Gastrocnemius medialis (tissue), 4 donors: Measurements from ENCODE around the gene USO1. TPM values are rescaled to one million over a fixed set of nuclear protein-coding genes. Genes with fewer than 3 reads are reported as not detected.
"Not testable (repeated sequence)": the region's sequence is repeated elsewhere in the genome, so short reads cannot be mapped to it uniquely, and the experiment has no call there.

Experiments
- ATAC-seq, 2 donors: fragments of 150-250 bp; one replicate each; pipeline ENCODE4 v1.9.1; 2016
- DNase-seq, 2 donors: peaks; one replicate each; pipeline ENCODE4 v3.0.0-alpha.2; 2019
- H3K27ac ChIP-seq, 4 donors: fragments of 200-600 bp; sonication (generic); 1 replicate in 1 of 4; 2 replicates in 3 of 4; pipeline ENCODE4 v1.5.1; 2016 to 2018; ENCODE audit warnings: mild to moderate bottlenecking in 2 of 4, moderate library complexity in 1 of 4
- H3K27me3 ChIP-seq, 3 donors: fragments of 200-600 bp; sonication (generic) in 2 of 3; 1 replicate in 1 of 3; 2 replicates in 2 of 3; pipeline versions ENCODE4 v1.5.1 to v1.6.0; 2016 to 2019; ENCODE audit warnings: mild to moderate bottlenecking in 1 of 3, moderate library complexity in 1 of 3
- H3K36me3 ChIP-seq, 2 donors: fragments of 200-600 bp; sonication (generic) in 1 of 2; one replicate each; pipeline ENCODE4 v1.5.1; 2017 to 2018
- H3K4me1 ChIP-seq, 2 donors: fragments of 200-600 bp; sonication (generic) in 1 of 2; one replicate each; pipeline ENCODE4 v1.5.1; 2016 to 2017; ENCODE audit warnings: mild to moderate bottlenecking in 2 of 2
- H3K4me3 ChIP-seq, 4 donors: fragments of 200-600 bp; sonication (generic) in 3 of 4; 1 replicate in 1 of 4; 2 replicates in 3 of 4; pipeline ENCODE4 v1.5.1; 2016 to 2019; ENCODE audit warnings: mild to moderate bottlenecking in 2 of 4
- H3K9me3 ChIP-seq, 3 donors: fragments of 200-600 bp; sonication (generic) in 2 of 3; 1 replicate in 1 of 3; 2 replicates in 2 of 3; pipeline ENCODE4 v1.5.1; 2016 to 2019
- POLR2A ChIP-seq, 2 donors: fragments of 450-650 bp; IDR thresholded peaks; one replicate each; pipeline ENCODE4 v1.6.1; 2017; ENCODE audit warnings: antibody characterized with exemption in 2 of 2, mild to moderate bottlenecking in 2 of 2, moderate library complexity in 2 of 2
- in situ Hi-C, 4 donors: fragments of 200-750 bp; cut with MboI; loops; one replicate each; pipeline versions ENCODE4 v1.15.0 to v1.8.0; 2017; ENCODE audit warnings: low sequenced_read_pairs in 4 of 4
- intact Hi-C: fragments of 100-400 bp; cut with DNase I; formaldehyde crosslinking; loops from one replicate; pipeline ENCODE4 v1.15.1; 2023; ENCODE audit warnings: low total_unique reads
- total RNA-seq, 4 donors: library from RNA; depleted of rRNA; stranded (reverse); fragments of >200 nt; gene quantifications; one replicate each; pipeline versions ENCODE4 v1.1.0 to v1.2.3, GENCODE V29; 2016
- TF ChIP-seq, protein P1 (sequence below), 5 experiments: fragments of 450-650 bp in 3 of 5; fragments of 200-600 bp in 2 of 5; sonication (generic) in 2 of 5; IDR thresholded peaks in 4 of 5; conservative IDR thresholded peaks in 1 of 5; 1 replicate in 4 of 5; 2 replicates in 1 of 5; pipeline ENCODE4 v1.5.1; 2016 to 2019; ENCODE audit warnings: antibody characterized with exemption in 5 of 5, mild to moderate bottlenecking in 3 of 5, moderate library complexity in 3 of 5

Gene USO1
- total RNA-seq, 4 donors from 2014 or later, result 213 to 328 (median 254) TPM

GRCh38 chr4:75845992-75846391 is 121.6 kb downstream of the USO1 start:
- ATAC-seq, result no peak
- in situ Hi-C loops, result loop anchor here in 1 of 4 donors (5.0 kb wide), 1 partner anchor 269 kb away; no protein-coding TSS in a partner anchor
- no peaks in the 10 kb centered on the region for H3K36me3 ChIP-seq
- H3K27me3 ChIP-seq, result no peaks in the 10 kb centered on the region
- intact Hi-C loops, result loop anchor here (10.0 kb wide), 1 partner anchor 211 kb away; the partner anchor contains the start of gene CDKL2
- no peak for DNase-seq
- H3K9me3 ChIP-seq, result no peaks in the 10 kb centered on the region
- TF ChIP-seq POLR2A (IDR thresholded peaks at IDR 0.05), result no peak
- H3K27ac ChIP-seq, result no peak overlapping the region
- H3K4me1 ChIP-seq, result peaks cover 11 to 12% of the 10 kb centered on the region in 2 donors
- no peak overlapping the region for H3K4me3 ChIP-seq

GRCh38 chr4:75848171-75848760 is 123.9 kb downstream of the USO1 start:
- in situ Hi-C loops, result loop anchor here in 1 of 4 donors (5.0 kb wide), 1 partner anchor 271 kb away; no protein-coding TSS in a partner anchor
- TF ChIP-seq, protein P1, sequence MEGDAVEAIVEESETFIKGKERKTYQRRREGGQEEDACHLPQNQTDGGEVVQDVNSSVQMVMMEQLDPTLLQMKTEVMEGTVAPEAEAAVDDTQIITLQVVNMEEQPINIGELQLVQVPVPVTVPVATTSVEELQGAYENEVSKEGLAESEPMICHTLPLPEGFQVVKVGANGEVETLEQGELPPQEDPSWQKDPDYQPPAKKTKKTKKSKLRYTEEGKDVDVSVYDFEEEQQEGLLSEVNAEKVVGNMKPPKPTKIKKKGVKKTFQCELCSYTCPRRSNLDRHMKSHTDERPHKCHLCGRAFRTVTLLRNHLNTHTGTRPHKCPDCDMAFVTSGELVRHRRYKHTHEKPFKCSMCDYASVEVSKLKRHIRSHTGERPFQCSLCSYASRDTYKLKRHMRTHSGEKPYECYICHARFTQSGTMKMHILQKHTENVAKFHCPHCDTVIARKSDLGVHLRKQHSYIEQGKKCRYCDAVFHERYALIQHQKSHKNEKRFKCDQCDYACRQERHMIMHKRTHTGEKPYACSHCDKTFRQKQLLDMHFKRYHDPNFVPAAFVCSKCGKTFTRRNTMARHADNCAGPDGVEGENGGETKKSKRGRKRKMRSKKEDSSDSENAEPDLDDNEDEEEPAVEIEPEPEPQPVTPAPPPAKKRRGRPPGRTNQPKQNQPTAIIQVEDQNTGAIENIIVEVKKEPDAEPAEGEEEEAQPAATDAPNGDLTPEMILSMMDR (IDR thresholded peaks at IDR 0.05 in 4 of 5, conservative IDR thresholded peaks at IDR 0.05 in 1 of 5), result peak; percentile 40 to 75 (median 61)
- H3K27me3 ChIP-seq, H3K9me3 ChIP-seq, H3K36me3 ChIP-seq, H3K4me3 ChIP-seq, H3K4me1 ChIP-seq: not testable (repeated sequence)
- DNase-seq (peak; percentile 6 to 48), ATAC-seq (peak; percentile 96 to 99)
- intact Hi-C loops, result loop anchor here (10.0 kb wide), 1 partner anchor 213 kb away; the partner anchor contains the start of gene CDKL2
- H3K27ac ChIP-seq, result peak overlapping the region in 3 of 4 donors; percentile 16 to 60 (median 37)

DNA sequence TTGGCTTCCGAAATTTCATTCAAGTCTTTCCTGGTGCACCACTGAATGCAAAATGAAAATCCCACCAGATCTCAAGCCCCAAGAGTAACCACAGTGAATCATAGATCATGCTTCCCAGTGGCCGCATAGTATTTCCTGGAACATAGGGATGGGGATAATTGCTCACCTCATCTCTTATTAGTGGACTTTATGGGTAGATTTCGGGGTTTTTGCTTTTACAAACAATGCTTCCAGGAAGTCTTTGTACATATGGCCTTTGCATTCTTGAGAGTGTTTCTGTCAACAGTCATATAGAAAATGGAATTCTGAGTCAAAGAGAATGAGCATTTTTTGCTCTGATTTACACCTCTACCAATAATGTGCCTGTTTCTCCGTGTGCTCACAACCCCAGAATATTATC is 124.5 kb downstream of the USO1 start:
- intact Hi-C loops, result loop anchor here (10.0 kb wide), 1 partner anchor 214 kb away; the partner anchor contains the start of gene CDKL2
- peaks cover 4 to 5% of the 10 kb centered on the region in 2 donors for H3K4me1 ChIP-seq
- ATAC-seq (no peak), DNase-seq (no peak)
- no peaks in the 10 kb centered on the region for H3K36me3 ChIP-seq
- in situ Hi-C loops, result loop anchor here in 1 of 4 donors (5.0 kb wide), 1 partner anchor 272 kb away; no protein-coding TSS in a partner anchor
- no peak overlapping the region for H3K27ac ChIP-seq
- no peaks in the 10 kb centered on the region for H3K9me3 ChIP-seq
- H3K27me3 ChIP-seq, result no peaks in the 10 kb centered on the region
- no peak overlapping the region for H3K4me3 ChIP-seq
- TF ChIP-seq, protein P1 (IDR thresholded peaks at IDR 0.05 in 4 of 5, conservative IDR thresholded peaks at IDR 0.05 in 1 of 5), result no peak
- TF ChIP-seq POLR2A (IDR thresholded peaks at IDR 0.05), result no peak

GRCh38 chr4:75849461-75849860 is 125.1 kb downstream of the USO1 start:
- in situ Hi-C loops (loop anchor here in 1 of 4 donors (5.0 kb wide), 1 partner anchor 272 kb away; no protein-coding TSS in a partner anchor), intact Hi-C loops (loop anchor here (10.0 kb wide), 1 partner anchor 215 kb away; the partner anchor contains the start of gene CDKL2)
- Histone ChIP-seq H3K27me3 (no peaks in the 10 kb centered on the region), H3K4me1 (peaks cover 4 to 5% of the 10 kb centered on the region in 2 donors), H3K9me3 (no peaks in the 10 kb centered on the region), H3K27ac (no peak overlapping the region), H3K4me3 (no peak overlapping the region), H3K36me3 (no peaks in the 10 kb centered on the region)
- DNase-seq (no peak), ATAC-seq (no peak)
- TF ChIP-seq POLR2A (IDR thresholded peaks at IDR 0.05), result no peak
- TF ChIP-seq, protein P1 (IDR thresholded peaks at IDR 0.05 in 4 of 5, conservative IDR thresholded peaks at IDR 0.05 in 1 of 5), result no peak

GRCh38 chr4:75858721-75859120 is 134.3 kb downstream of the USO1 start:
- TF ChIP-seq, protein P1 (IDR thresholded peaks at IDR 0.05 in 4 of 5, conservative IDR thresholded peaks at IDR 0.05 in 1 of 5), result no peak
- no peak for TF ChIP-seq POLR2A (IDR thresholded peaks at IDR 0.05)
- H3K27ac ChIP-seq, result no peak overlapping the region
- no peaks in the 10 kb centered on the region for H3K9me3 ChIP-seq
- no peak for ATAC-seq
- intact Hi-C loops (no loop called here), in situ Hi-C loops (no loop called here)
- no peaks in the 10 kb centered on the region for H3K36me3 ChIP-seq
- H3K4me3 ChIP-seq, result no peak overlapping the region
- no peaks in the 10 kb centered on the region for H3K27me3 ChIP-seq
- no peak for DNase-seq
- no peaks in the 10 kb centered on the region for H3K4me1 ChIP-seq
